Measurements from ENCODE around the gene ISM1.

DNA sequence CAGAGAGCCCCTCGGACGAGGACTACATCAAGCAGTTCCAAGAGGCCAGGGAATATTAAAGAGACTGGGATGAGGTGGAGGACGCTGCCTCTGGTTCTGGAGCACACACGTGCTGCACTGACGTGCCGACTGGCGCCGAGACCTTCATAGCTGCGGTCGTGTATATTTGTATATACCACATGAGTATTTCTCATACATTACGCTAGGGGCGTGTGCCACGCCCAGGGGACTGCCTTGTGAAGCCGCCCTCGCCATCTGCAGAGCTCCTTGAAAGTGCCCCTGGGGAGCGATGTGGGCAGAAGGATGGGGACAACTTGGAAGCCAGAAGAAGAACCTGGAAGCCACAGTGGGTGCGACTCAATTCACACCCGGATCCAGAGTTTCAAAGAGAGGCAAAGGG lies 78.3 kb downstream of the ISM1 start:
- TF ChIP-seq, protein P1, sequence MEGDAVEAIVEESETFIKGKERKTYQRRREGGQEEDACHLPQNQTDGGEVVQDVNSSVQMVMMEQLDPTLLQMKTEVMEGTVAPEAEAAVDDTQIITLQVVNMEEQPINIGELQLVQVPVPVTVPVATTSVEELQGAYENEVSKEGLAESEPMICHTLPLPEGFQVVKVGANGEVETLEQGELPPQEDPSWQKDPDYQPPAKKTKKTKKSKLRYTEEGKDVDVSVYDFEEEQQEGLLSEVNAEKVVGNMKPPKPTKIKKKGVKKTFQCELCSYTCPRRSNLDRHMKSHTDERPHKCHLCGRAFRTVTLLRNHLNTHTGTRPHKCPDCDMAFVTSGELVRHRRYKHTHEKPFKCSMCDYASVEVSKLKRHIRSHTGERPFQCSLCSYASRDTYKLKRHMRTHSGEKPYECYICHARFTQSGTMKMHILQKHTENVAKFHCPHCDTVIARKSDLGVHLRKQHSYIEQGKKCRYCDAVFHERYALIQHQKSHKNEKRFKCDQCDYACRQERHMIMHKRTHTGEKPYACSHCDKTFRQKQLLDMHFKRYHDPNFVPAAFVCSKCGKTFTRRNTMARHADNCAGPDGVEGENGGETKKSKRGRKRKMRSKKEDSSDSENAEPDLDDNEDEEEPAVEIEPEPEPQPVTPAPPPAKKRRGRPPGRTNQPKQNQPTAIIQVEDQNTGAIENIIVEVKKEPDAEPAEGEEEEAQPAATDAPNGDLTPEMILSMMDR (IDR thresholded peaks at IDR 0.05; ENCODE audit: low read depth, low read length, poor library complexity, severe bottlenecking): no peak
- TF ChIP-seq EZH2phosphoT487 (IDR thresholded peaks at IDR 0.05; ENCODE audit: borderline replicate concordance, low read length): no peak

Data from DOHH2 (cell line).